Measurements from ENCODE around the gene LINGO3.

DNA sequence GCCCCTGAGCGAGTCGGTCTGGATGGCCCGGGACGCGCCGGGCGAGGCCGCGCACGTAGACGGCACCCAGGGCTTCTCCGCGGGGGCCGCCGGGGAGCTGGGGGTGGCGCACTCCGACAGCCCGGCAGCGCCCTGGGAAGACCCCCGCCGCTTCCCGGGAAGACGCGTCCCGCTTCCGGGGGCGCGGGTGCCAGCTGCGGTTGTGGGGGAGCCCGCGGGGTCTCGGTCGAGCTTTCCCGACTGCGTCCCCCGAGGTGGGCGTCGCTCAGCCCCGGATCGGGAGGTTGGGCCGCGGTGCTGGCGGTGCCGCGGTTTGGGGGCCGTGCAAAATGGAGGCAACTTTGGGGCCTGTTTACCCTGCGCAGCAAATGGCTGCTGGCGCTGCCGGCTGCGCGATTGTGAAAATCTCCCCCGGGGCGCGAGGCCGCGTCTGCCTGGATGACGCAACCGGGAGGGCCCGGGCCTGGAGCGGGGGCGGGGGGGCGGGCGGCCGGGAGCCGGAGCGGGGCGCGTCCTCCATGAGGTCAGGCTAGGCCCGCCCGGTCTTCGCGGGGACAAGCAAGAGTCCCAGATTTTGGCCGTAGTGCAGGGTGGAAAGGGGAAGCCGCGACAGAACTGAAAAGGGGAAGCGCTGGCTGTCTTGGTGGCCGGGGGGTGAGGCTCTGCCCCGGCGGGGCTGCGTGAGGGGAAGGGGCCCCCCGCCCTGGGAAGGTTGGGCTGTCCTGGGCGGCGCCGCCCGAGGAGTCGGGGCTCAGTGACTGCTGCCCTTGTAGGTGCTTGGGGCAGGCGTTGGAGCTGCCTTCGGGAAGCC is 37.3 kb downstream of the LINGO3 start:
- TF ChIP-seq, protein P1, sequence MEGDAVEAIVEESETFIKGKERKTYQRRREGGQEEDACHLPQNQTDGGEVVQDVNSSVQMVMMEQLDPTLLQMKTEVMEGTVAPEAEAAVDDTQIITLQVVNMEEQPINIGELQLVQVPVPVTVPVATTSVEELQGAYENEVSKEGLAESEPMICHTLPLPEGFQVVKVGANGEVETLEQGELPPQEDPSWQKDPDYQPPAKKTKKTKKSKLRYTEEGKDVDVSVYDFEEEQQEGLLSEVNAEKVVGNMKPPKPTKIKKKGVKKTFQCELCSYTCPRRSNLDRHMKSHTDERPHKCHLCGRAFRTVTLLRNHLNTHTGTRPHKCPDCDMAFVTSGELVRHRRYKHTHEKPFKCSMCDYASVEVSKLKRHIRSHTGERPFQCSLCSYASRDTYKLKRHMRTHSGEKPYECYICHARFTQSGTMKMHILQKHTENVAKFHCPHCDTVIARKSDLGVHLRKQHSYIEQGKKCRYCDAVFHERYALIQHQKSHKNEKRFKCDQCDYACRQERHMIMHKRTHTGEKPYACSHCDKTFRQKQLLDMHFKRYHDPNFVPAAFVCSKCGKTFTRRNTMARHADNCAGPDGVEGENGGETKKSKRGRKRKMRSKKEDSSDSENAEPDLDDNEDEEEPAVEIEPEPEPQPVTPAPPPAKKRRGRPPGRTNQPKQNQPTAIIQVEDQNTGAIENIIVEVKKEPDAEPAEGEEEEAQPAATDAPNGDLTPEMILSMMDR (IDR thresholded peaks at IDR 0.05), result no peak
- TF ChIP-seq JAZF1 (CRISPR knock-in tag; IDR thresholded peaks at IDR 0.05) (no peak), JUN (CRISPR knock-in tag; IDR thresholded peaks at IDR 0.05) (no peak)
- TF ChIP-seq, protein P2, sequence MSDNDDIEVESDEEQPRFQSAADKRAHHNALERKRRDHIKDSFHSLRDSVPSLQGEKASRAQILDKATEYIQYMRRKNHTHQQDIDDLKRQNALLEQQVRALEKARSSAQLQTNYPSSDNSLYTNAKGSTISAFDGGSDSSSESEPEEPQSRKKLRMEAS (CRISPR knock-in tag; IDR thresholded peaks at IDR 0.05), result no peak
- TF ChIP-seq, protein P3, sequence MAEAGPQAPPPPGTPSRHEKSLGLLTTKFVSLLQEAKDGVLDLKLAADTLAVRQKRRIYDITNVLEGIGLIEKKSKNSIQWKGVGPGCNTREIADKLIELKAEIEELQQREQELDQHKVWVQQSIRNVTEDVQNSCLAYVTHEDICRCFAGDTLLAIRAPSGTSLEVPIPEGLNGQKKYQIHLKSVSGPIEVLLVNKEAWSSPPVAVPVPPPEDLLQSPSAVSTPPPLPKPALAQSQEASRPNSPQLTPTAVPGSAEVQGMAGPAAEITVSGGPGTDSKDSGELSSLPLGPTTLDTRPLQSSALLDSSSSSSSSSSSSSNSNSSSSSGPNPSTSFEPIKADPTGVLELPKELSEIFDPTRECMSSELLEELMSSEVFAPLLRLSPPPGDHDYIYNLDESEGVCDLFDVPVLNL (CRISPR knock-in tag; IDR thresholded peaks at IDR 0.05; ENCODE audit: borderline replicate concordance, low read depth), result no peak
